ENCODE measurements around the gene ZNF813. TPM values are rescaled to one million over a fixed set of nuclear protein-coding genes. Genes with fewer than 3 reads are reported as not detected.
"Not testable (repeated sequence)": the region's sequence is repeated elsewhere in the genome, so short reads cannot be mapped to it uniquely, and the experiment has no call there.

Gene ZNF813
- total RNA-seq, 4 donors from 2014 or later: 2.4 to 4.7 (median 3.6) TPM

GRCh38 chr19:53511357-53511756 lies 43.8 kb downstream of the ZNF813 start:
- TF ChIP-seq POLR2AphosphoS5 (IDR thresholded peaks at IDR 0.05) (no peak), POLR2A (IDR thresholded peaks at IDR 0.05) (no peak), CTCF (IDR thresholded peaks at IDR 0.05) (no peak), EP300 (IDR thresholded peaks at IDR 0.05) (no peak)
- 96% methylated on average over 2 of the region's 2 CpGs for WGBS

DNA sequence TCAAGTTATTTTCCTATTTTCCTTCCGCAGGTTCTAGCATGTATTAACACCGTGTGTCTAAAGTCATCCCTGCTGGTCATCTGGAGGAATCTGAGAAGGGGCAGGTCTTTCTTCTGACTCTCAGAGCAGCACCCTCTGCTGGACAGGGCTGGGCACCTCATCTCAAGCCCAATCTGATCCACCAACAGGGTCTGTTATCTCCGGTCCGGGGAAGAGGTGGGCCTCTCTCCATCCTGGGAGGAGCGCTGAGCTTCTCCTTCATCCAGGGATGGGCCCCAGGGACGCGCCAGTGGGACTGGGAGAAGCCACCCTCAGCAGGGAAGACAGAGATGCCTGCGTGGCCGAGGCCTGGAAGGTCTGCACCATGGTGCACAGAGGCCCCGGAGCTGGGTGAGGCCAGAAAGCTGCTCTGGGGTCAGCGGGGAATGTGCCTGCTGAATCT lies 44.4 kb downstream of the ZNF813 start:
- Histone ChIP-seq H3K9me3 (no peaks in the 10 kb centered on the region), H3K4me3 (no peak overlapping the region), H3K4me1 (no peaks in the 10 kb centered on the region), H3K27me3 (no peaks in the 10 kb centered on the region), H3K36me3 (no peaks in the 10 kb centered on the region), H3K27ac (no peak overlapping the region)
- peak; percentile 26 to 54 for TF ChIP-seq CTCF (IDR thresholded peaks at IDR 0.05)
- no peak for TF ChIP-seq POLR2A (IDR thresholded peaks at IDR 0.05)
- TF ChIP-seq EP300 (IDR thresholded peaks at IDR 0.05): no peak
- no peak for TF ChIP-seq POLR2AphosphoS5 (IDR thresholded peaks at IDR 0.05)
- WGBS: 42% methylated on average over 10 of the region's 11 CpGs
- DNase-seq (ENCODE audit: low spot score in 2 of 2): no peak

More at GRCh38 chr19:53511357-53511756, 43.8 kb downstream of the ZNF813 start:
- Histone ChIP-seq H3K27me3 (no peaks in the 10 kb centered on the region), H3K9me3 (no peaks in the 10 kb centered on the region), H3K4me3 (no peak overlapping the region), H3K36me3 (no peaks in the 10 kb centered on the region), H3K4me1 (no peaks in the 10 kb centered on the region), H3K27ac (no peak overlapping the region)
- DNase-seq (ENCODE audit: low spot score in 2 of 2): no peak

DNA sequence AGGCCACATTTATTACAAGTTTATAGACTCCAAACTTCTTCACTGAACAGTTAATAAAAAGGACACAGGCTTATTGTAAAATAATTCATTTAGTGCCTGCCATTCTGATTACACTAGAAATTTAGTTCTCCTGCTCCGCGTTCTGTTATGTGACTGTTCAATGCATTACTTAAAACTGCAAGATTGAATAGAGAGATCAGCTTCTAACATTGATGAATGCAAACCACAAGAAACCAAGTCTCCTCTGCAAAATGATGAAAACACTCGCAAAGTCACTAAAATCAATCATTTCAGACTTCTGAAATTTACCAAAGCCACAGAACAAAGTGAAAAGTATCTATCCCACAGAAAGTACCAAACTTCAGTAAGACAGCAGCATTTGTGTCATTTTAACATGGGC lies 47.5 kb downstream of the ZNF813 start:
- not testable (repeated sequence) for H3K4me1 ChIP-seq; H3K9me3 ChIP-seq; H3K27me3 ChIP-seq; H3K36me3 ChIP-seq; DNase-seq (ENCODE audit: low spot score in 2 of 2); H3K27ac ChIP-seq; H3K4me3 ChIP-seq
- 96% methylated on average over 3 of the region's 3 CpGs for WGBS

- 86% methylated on average over 5 of the region's 5 CpGs for WGBS
- H3K27me3 ChIP-seq: no peaks in the 10 kb centered on the region
- no peaks in the 10 kb centered on the region for H3K36me3 ChIP-seq
- no peak overlapping the region for H3K4me3 ChIP-seq
- H3K27ac ChIP-seq: no peak overlapping the region
- no peak for TF ChIP-seq CTCF (IDR thresholded peaks at IDR 0.05)
- TF ChIP-seq EP300 (IDR thresholded peaks at IDR 0.05): no peak
- no peak for TF ChIP-seq POLR2A (IDR thresholded peaks at IDR 0.05)
- no peak for TF ChIP-seq POLR2AphosphoS5 (IDR thresholded peaks at IDR 0.05)
- DNase-seq (ENCODE audit: low spot score in 2 of 2): no peak
- H3K9me3 ChIP-seq: no peaks in the 10 kb centered on the region
- peaks cover 13% of the 10 kb centered on the region for H3K4me1 ChIP-seq
Observed at GRCh38 chr19:53517114-53517741, 49.7 kb downstream of the ZNF813 start.

- no peaks in the 10 kb centered on the region for H3K36me3 ChIP-seq
- H3K4me3 ChIP-seq: no peak overlapping the region
- no peak overlapping the region for H3K27ac ChIP-seq
- no peaks in the 10 kb centered on the region for H3K9me3 ChIP-seq
- WGBS: 85% methylated on average over 4 of the region's 4 CpGs
- TF ChIP-seq EP300 (IDR thresholded peaks at IDR 0.05): no peak
- no peak for TF ChIP-seq POLR2A (IDR thresholded peaks at IDR 0.05)
- TF ChIP-seq CTCF (IDR thresholded peaks at IDR 0.05): no peak
- TF ChIP-seq POLR2AphosphoS5 (IDR thresholded peaks at IDR 0.05): no peak
- no peak for DNase-seq (ENCODE audit: low spot score in 2 of 2)
- peaks cover 13% of the 10 kb centered on the region for H3K4me1 ChIP-seq
- no peaks in the 10 kb centered on the region for H3K27me3 ChIP-seq
Observed at GRCh38 chr19:53518121-53518520, 50.6 kb downstream of the ZNF813 start.

- TF ChIP-seq CTCF (IDR thresholded peaks at IDR 0.05): no peak
- TF ChIP-seq POLR2A (IDR thresholded peaks at IDR 0.05): no peak
- no peak for TF ChIP-seq POLR2AphosphoS5 (IDR thresholded peaks at IDR 0.05)
- no peak for TF ChIP-seq EP300 (IDR thresholded peaks at IDR 0.05)
- peaks cover 13% of the 10 kb centered on the region for H3K4me1 ChIP-seq
- H3K36me3 ChIP-seq: no peaks in the 10 kb centered on the region
- H3K9me3 ChIP-seq: no peaks in the 10 kb centered on the region
- DNase-seq (ENCODE audit: low spot score in 2 of 2): no peak
- no peak overlapping the region for H3K27ac ChIP-seq
- no peaks in the 10 kb centered on the region for H3K27me3 ChIP-seq
- no peak overlapping the region for H3K4me3 ChIP-seq
- WGBS: 68% methylated on average over 1 of the region's 1 CpG
Observed at GRCh38 chr19:53518716-53519115, 51.2 kb downstream of the ZNF813 start.
